Measurements from ENCODE around the gene DLAT. TPM values are rescaled to one million over a fixed set of nuclear protein-coding genes. Genes with fewer than 3 reads are reported as not detected.

Gene DLAT
- total RNA-seq, 4 donors from 2014 or later, result 11.8 to 32.7 (median 24.7) TPM

- no peaks in the 10 kb centered on the region for H3K9me3 ChIP-seq
- intact Hi-C loops (cut with DNase I; ENCODE audit: low total_unique reads), result no loop called here
- no peak overlapping the region for H3K27ac ChIP-seq
- no peak for DNase-seq
- TF ChIP-seq POLR2A (IDR thresholded peaks at IDR 0.05), result no peak
- TF ChIP-seq, protein P1, sequence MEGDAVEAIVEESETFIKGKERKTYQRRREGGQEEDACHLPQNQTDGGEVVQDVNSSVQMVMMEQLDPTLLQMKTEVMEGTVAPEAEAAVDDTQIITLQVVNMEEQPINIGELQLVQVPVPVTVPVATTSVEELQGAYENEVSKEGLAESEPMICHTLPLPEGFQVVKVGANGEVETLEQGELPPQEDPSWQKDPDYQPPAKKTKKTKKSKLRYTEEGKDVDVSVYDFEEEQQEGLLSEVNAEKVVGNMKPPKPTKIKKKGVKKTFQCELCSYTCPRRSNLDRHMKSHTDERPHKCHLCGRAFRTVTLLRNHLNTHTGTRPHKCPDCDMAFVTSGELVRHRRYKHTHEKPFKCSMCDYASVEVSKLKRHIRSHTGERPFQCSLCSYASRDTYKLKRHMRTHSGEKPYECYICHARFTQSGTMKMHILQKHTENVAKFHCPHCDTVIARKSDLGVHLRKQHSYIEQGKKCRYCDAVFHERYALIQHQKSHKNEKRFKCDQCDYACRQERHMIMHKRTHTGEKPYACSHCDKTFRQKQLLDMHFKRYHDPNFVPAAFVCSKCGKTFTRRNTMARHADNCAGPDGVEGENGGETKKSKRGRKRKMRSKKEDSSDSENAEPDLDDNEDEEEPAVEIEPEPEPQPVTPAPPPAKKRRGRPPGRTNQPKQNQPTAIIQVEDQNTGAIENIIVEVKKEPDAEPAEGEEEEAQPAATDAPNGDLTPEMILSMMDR (IDR thresholded peaks at IDR 0.05), result no peak
- H3K36me3 ChIP-seq, result no peaks in the 10 kb centered on the region
- H3K4me1 ChIP-seq, result no peaks in the 10 kb centered on the region
- no peaks in the 10 kb centered on the region for H3K27me3 ChIP-seq
- no peak overlapping the region for H3K4me3 ChIP-seq
These were observed 8.3 kb upstream of the DLAT start for GRCh38 chr11:112016765-112017376.

GRCh38 chr11:112017538-112017937 is 7.7 kb upstream of the DLAT start:
- no peaks in the 10 kb centered on the region for H3K27me3 ChIP-seq
- TF ChIP-seq POLR2A (IDR thresholded peaks at IDR 0.05), result no peak
- TF ChIP-seq, protein P1 (IDR thresholded peaks at IDR 0.05), result no peak
- DNase-seq, result no peak
- H3K4me1 ChIP-seq, result no peaks in the 10 kb centered on the region
- H3K27ac ChIP-seq, result no peak overlapping the region
- H3K4me3 ChIP-seq, result no peak overlapping the region
- no peaks in the 10 kb centered on the region for H3K9me3 ChIP-seq
- H3K36me3 ChIP-seq, result no peaks in the 10 kb centered on the region
- intact Hi-C loops (cut with DNase I; ENCODE audit: low total_unique reads), result no loop called here

DNA sequence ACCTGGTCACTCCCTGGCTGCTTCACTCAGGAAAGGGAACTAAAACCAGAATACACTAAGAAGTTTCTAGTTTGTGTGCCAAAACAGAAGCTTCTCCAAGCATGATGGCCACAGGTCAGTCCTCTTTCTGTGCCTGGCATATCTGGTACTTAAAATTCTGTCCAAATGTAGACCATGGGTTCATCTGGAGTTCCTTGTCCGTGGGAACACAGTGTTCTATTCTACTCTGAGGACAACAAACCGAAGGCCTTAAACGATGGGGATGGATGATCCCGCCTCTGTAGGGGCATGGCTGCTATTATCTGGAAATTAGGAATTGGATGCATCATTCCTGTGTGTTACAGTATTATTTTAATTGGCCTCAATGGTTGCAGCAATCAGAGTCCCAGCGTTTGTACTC is 6.1 kb upstream of the DLAT start:
- TF ChIP-seq, protein P1 (IDR thresholded peaks at IDR 0.05), result no peak
- TF ChIP-seq POLR2A (IDR thresholded peaks at IDR 0.05), result no peak
- Histone ChIP-seq H3K9me3 (no peaks in the 10 kb centered on the region), H3K27me3 (no peaks in the 10 kb centered on the region), H3K27ac (no peak overlapping the region), H3K36me3 (no peaks in the 10 kb centered on the region), H3K4me3 (no peak overlapping the region), H3K4me1 (no peaks in the 10 kb centered on the region)
- intact Hi-C loops (cut with DNase I; ENCODE audit: low total_unique reads), result no loop called here
- no peak for DNase-seq

- TF ChIP-seq POLR2A (IDR thresholded peaks at IDR 0.05), result no peak
- TF ChIP-seq, protein P1 (IDR thresholded peaks at IDR 0.05), result no peak
- intact Hi-C loops (cut with DNase I; ENCODE audit: low total_unique reads), result no loop called here
- H3K27ac ChIP-seq, result no peak overlapping the region
- no peak for DNase-seq
- H3K27me3 ChIP-seq, result no peaks in the 10 kb centered on the region
- H3K36me3 ChIP-seq, result no peaks in the 10 kb centered on the region
- no peaks in the 10 kb centered on the region for H3K9me3 ChIP-seq
- H3K4me3 ChIP-seq, result no peak overlapping the region
- no peaks in the 10 kb centered on the region for H3K4me1 ChIP-seq
These were observed 2.1 kb upstream of the DLAT start for GRCh38 chr11:112023104-112023503.

GRCh38 chr11:112024178-112024772 is 933 bp upstream of the DLAT start:
- Histone ChIP-seq H3K4me3 (peak overlapping the region; percentile 72 to 73), H3K9me3 (no peaks in the 10 kb centered on the region), H3K4me1 (no peaks in the 10 kb centered on the region), H3K36me3 (no peaks in the 10 kb centered on the region), H3K27me3 (no peaks in the 10 kb centered on the region), H3K27ac (peak overlapping the region; percentile 84 to 85)
- DNase-seq, result no peak
- intact Hi-C loops (cut with DNase I; ENCODE audit: low total_unique reads), result no loop called here
- TF ChIP-seq, protein P1 (IDR thresholded peaks at IDR 0.05), result no peak
- no peak for TF ChIP-seq POLR2A (IDR thresholded peaks at IDR 0.05)

All from uterus (tissue), 4 donors.